ENCODE measurements around the gene PICALM.

The PICALM gene

DNA sequence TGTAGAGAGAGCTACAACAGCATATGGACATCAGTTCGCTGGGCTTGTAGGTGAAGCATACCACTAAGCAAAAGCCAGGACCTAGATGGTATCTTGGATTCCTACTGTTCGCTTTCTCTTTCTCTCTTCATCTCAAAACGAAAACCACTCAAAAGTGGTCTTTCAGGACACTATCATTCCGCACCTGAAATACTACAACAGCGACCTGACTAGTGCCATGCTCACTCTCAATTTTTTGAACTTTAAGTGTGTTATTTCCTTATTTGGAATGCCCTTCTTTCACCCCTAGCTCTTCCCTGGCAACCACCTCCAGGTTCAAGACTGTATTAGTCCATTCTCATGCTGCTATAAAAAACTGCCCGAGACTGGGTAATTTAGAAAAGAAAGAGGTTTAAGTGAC lies 154.5 kb downstream of the PICALM start:
- Histone ChIP-seq H3K27me3 (ENCODE audit: control insufficient read depth in 1 of 2, insufficient read depth in 2 of 2, low read length in 2 of 2) (no peaks in the 10 kb centered on the region), H3K27ac (ENCODE audit: low read length) (no peak overlapping the region), H3K36me3 (ENCODE audit: control insufficient read depth in 2 of 2, insufficient read depth in 2 of 2, low read length in 2 of 2) (no peaks in the 10 kb centered on the region), H3K9me3 (ENCODE audit: control insufficient read depth in 2 of 2, low read length in 2 of 2) (peaks cover 0 to 3% of the 10 kb centered on the region in 2 donors), H3K4me1 (ENCODE audit: control insufficient read depth, insufficient read depth, low read length) (no peaks in the 10 kb centered on the region), H3K9ac (ENCODE audit: low read length in 2 of 2) (no peak overlapping the region), H3K4me3 (ENCODE audit: low read length in 2 of 2) (no peak overlapping the region)

DNA sequence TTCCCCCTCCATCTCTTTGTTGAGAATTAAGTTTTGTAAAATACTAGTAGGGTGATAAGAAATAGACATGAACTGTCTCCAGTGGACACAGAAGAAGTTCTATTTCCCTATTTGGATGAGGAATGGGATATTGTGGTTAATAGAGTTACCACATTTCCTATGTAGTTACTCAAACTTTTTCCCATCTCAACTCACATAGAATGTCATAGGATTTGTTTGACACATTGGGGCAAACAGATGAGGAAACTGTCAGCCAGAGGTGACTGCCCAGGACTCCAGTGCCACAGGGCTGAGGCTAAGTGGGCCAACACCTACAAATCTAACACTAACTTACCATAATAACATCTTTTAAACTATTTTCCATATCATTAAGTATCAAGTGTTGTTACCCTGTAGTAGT lies 155.4 kb downstream of the PICALM start:
- no peak overlapping the region for H3K4me3 ChIP-seq (ENCODE audit: low read length in 2 of 2)
- H3K9me3 ChIP-seq (ENCODE audit: control insufficient read depth in 2 of 2, low read length in 2 of 2): peaks cover 0 to 3% of the 10 kb centered on the region in 2 donors
- H3K27me3 ChIP-seq (ENCODE audit: control insufficient read depth in 1 of 2, insufficient read depth in 2 of 2, low read length in 2 of 2): no peaks in the 10 kb centered on the region
- no peak overlapping the region for H3K9ac ChIP-seq (ENCODE audit: low read length in 2 of 2)
- no peaks in the 10 kb centered on the region for H3K4me1 ChIP-seq (ENCODE audit: control insufficient read depth, insufficient read depth, low read length)
- no peaks in the 10 kb centered on the region for H3K36me3 ChIP-seq (ENCODE audit: control insufficient read depth in 2 of 2, insufficient read depth in 2 of 2, low read length in 2 of 2)
- H3K27ac ChIP-seq (ENCODE audit: low read length): no peak overlapping the region

DNA sequence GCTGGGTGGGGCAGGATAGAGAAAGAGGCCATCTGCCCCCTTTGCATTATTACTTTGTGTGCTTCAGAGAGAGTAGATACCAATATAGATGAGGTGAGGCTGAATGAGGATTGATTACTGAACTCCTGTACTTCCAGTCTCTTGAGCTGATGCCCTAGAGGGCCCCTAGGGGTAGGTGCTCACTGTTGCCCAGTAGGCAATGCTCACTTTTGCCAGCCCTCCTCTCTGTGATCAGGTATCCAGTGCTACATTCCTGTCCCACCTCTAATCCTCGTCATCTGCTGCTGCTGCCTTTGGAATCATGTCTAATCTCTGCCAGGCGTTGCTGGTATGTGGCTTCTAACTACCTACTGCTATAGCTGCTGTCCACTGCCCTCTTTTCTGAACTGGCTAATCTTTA lies 156.5 kb downstream of the PICALM start:
- Histone ChIP-seq H3K4me3 (ENCODE audit: low read length in 2 of 2) (no peak overlapping the region), H3K36me3 (ENCODE audit: control insufficient read depth in 2 of 2, insufficient read depth in 2 of 2, low read length in 2 of 2) (no peaks in the 10 kb centered on the region), H3K27ac (ENCODE audit: low read length) (no peak overlapping the region), H3K9me3 (ENCODE audit: control insufficient read depth in 2 of 2, low read length in 2 of 2) (peaks cover 0 to 3% of the 10 kb centered on the region in 2 donors), H3K9ac (ENCODE audit: low read length in 2 of 2) (no peak overlapping the region), H3K27me3 (ENCODE audit: control insufficient read depth in 1 of 2, insufficient read depth in 2 of 2, low read length in 2 of 2) (no peaks in the 10 kb centered on the region), H3K4me1 (ENCODE audit: control insufficient read depth, insufficient read depth, low read length) (no peaks in the 10 kb centered on the region)
